Peyer's patch (tissue), 4 donors: ENCODE data around the gene P2RY6.

ENCODE experiments used
- POLR2A ChIP-seq, 2 donors: fragments of 450-650 bp; IDR thresholded peaks; one replicate each; pipeline ENCODE4 v1.5.1; 2017; ENCODE audit warnings: antibody characterized with exemption in 2 of 2, mild to moderate bottlenecking in 2 of 2, moderate library complexity in 2 of 2
- TF ChIP-seq, protein P1 (sequence below), 6 experiments: fragments of 450-650 bp in 4 of 6; fragments of 200-600 bp in 2 of 6; sonication (generic) in 1 of 6; IDR thresholded peaks; one replicate each; pipeline ENCODE4 v1.5.1; 2017 to 2019; ENCODE audit warnings: antibody characterized with exemption in 6 of 6, mild to moderate bottlenecking in 3 of 6, moderate library complexity in 1 of 6

GRCh38 chr11:73270855-73271477, 1.2 kb upstream of the P2RY6 start:
- TF ChIP-seq, protein P1, sequence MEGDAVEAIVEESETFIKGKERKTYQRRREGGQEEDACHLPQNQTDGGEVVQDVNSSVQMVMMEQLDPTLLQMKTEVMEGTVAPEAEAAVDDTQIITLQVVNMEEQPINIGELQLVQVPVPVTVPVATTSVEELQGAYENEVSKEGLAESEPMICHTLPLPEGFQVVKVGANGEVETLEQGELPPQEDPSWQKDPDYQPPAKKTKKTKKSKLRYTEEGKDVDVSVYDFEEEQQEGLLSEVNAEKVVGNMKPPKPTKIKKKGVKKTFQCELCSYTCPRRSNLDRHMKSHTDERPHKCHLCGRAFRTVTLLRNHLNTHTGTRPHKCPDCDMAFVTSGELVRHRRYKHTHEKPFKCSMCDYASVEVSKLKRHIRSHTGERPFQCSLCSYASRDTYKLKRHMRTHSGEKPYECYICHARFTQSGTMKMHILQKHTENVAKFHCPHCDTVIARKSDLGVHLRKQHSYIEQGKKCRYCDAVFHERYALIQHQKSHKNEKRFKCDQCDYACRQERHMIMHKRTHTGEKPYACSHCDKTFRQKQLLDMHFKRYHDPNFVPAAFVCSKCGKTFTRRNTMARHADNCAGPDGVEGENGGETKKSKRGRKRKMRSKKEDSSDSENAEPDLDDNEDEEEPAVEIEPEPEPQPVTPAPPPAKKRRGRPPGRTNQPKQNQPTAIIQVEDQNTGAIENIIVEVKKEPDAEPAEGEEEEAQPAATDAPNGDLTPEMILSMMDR (IDR thresholded peaks at IDR 0.05): no peak
- TF ChIP-seq POLR2A (IDR thresholded peaks at IDR 0.05): no peak
